IMR-90 (cell line): ENCODE measurements around the gene C3orf70.

Experiments
- CEBPB ChIP-seq: IDR thresholded peaks from 2 replicates; pipeline ENCODE4 v1.6.1; 2012; ENCODE audit warnings: low read depth, low read length, improper control_type of control experiment
- CHD1 ChIP-seq: IDR thresholded peaks from 2 replicates; pipeline ENCODE4 v1.6.1; 2012; ENCODE audit warnings: low read depth, low read length, improper control_type of control experiment
- CTCF ChIP-seq: conservative IDR thresholded peaks from 2 replicates; pipeline ENCODE4 v1.5.1; 2012; ENCODE audit warnings: mild to moderate bottlenecking, low read depth, low read length, improper control_type of control experiment
- MAZ ChIP-seq: IDR thresholded peaks from 2 replicates; pipeline ENCODE4 v1.6.1; 2012; ENCODE audit warnings: low read depth, mild to moderate bottlenecking, low read length, improper control_type of control experiment, moderate library complexity, borderline replicate concordance
- NFE2L2 ChIP-seq: fragments of 150-350 bp; IDR thresholded peaks from 2 replicates; pipeline ENCODE4 v1.6.1; 2016; ENCODE audit warnings: low read depth, mild to moderate bottlenecking, low read length
- POLR2A ChIP-seq: IDR thresholded peaks from 2 replicates; pipeline ENCODE4 v1.6.1; 2012; ENCODE audit warnings: mild to moderate bottlenecking, low read depth, low read length
- RAD21 ChIP-seq: IDR thresholded peaks from 2 replicates; pipeline ENCODE4 v1.6.1; 2012; ENCODE audit warnings: low read length, improper control_type of control experiment
- RFX5 ChIP-seq: IDR thresholded peaks from 2 replicates; pipeline ENCODE4 v1.8.0; 2012; ENCODE audit warnings: low read depth, mild to moderate bottlenecking, low read length, moderate library complexity
- SMC3 ChIP-seq: fragments of 150-350 bp; IDR thresholded peaks from 2 replicates; pipeline ENCODE4 v1.6.1; 2016; ENCODE audit warnings: low read depth, mild to moderate bottlenecking, antibody characterized with exemption, low read length, moderate library complexity

GRCh38 chr3:185029086-185029485, 123.8 kb downstream of the C3orf70 start:
- no peak for TF ChIP-seq CTCF
- no peak for TF ChIP-seq SMC3
- no peak for TF ChIP-seq MAZ
- TF ChIP-seq NFE2L2: no peak
- no peak for TF ChIP-seq RAD21
- no peak for TF ChIP-seq CHD1
- no peak for TF ChIP-seq POLR2A
- no peak for TF ChIP-seq RFX5
- TF ChIP-seq CEBPB: no peak
